Measurements from ENCODE around the gene CPAMD8. TPM values are rescaled to one million over a fixed set of nuclear protein-coding genes. Genes with fewer than 3 reads are reported as not detected.

CPAMD8 gene
- total RNA-seq, 1 donor from 2014 or later: 51.8 TPM

DNA sequence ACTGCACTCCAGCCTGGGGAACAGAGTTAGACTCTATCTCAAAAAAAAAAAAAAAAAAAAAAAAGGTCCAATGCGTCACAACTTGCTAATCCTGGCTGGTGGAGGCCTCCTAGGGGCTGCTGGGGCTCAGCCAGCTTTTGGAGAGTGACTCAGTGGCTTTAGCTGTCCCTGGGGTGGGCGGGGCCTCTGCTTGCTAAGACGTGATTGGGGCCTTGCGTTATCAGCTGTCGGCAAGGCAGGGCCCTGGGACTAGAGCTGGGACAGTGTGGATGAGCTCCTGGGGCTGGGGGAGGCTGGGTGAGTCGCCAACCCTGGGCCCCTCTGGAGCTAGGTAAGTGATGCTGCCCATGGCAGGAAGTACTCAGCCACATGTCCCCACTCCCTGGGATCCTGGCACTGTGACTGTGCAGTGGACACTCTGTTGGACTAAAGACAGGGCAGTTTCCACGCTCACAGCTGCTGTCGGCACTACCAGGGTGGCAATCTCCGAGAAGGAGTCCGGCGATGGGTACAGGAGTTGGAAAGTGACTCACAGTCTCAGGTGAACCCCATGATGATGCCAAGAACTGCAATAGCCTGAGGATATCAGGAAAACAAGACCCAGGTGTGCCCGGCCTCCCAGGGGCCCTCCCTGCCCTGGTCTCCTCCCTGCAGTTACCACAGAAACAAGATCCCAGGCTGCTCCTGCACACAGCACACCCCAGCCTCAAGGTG lies 105.6 kb downstream of the CPAMD8 start:
- no peak for DNase-seq (ENCODE audit: low spot score)

DNA sequence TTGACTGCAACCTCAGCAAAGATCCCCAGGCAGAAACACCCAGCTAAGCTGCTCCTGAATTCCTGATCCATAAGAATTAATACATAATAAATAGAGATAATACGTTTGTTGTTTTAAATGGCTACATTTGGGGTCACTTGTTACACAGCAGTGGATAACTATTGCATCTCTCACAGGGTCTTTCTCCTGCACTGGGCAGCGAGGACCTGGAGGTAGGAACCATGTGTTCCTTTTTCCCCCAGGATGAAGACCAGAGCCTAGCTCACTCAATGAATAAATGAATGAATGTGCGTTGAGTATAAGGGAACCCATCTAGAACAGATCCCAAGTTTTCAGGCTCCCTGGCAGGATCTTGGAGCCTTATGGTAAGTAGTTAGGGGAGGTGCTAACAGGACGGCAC lies 107.1 kb downstream of the CPAMD8 start:
- DNase-seq (ENCODE audit: low spot score): no peak

DNA sequence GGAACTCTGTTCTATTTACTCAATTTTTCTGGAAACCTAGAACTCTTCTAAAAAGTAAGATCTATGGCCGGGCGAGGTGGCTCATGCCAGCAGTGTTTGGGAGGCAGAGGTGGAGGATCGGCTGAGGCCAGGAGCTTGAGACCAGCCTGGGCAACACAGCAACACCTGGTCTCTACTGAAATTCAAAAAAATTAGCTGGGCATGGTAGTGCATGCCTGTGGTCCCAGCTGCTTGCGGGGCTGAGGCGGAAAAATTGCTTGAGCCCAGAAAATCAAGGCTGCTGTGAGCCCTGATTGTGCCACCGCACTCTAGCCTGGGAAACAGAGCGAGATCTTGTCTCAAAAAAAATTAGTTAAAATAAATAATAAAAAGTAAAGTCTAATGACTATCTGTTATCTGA lies 109.2 kb downstream of the CPAMD8 start:
- DNase-seq (ENCODE audit: low spot score): no peak

DNA sequence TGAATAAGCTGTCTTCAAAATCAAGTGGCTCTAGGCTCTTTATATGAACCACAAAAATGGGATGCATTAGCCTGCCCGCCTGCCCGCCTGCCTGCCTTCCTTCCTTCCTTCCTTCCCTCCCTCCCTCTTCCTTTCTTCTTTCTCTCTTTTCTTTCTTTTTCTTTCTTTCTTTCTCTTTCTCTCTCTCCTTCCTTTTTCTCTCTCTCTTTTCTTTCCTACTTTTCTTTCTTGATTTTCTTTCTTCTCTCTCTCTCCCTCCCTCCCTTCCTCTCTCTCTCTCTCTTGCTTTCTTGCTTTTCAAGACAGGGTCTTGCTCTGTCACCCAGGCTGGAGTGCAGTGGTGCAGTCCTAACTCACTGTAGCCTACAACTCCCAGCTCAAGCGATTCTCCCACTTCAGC lies 110.9 kb downstream of the CPAMD8 start:
- no peak for DNase-seq (ENCODE audit: low spot score)

DNA sequence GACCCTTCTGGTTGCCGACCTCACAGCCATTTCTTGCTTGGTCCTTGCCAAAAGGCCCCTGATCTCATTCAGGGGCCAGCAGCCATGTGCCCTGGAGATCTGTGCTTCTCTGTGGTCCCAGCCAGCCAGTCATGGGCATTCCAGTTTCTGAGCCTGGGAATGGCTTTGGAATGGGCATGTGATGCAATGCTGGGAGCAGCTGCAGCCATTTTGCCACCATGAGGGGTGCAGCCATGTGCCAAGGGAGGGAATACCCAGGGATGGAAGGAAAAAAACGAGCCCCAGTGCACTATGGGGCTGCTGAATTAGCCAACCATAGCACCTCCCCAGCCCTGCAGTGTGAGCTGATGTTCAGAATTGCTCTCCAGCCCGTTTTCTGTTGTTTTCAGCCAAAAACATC lies 111.5 kb downstream of the CPAMD8 start:
- no peak for DNase-seq (ENCODE audit: low spot score)

DNA sequence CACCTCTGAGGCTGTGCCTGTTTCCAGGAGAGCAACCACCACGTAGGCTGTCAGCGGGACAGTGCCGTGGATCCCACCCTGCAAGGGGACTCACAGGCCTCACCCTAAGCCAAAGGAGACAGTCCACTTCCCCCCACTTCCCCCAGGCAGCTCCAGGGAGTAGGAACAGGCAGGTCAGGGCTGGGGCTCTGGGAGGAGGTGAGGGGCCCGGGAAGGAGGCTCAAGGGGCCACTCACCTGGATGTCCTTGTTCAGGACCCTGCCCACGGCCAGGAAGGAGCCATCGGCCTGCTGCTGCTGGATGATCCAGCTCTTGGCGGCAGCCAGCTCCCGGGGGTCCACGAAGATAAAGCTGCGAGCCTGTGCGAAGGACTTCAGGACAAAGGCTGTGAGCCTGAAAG lies 112.2 kb downstream of the CPAMD8 start:
- no peak for DNase-seq (ENCODE audit: low spot score)

DNA sequence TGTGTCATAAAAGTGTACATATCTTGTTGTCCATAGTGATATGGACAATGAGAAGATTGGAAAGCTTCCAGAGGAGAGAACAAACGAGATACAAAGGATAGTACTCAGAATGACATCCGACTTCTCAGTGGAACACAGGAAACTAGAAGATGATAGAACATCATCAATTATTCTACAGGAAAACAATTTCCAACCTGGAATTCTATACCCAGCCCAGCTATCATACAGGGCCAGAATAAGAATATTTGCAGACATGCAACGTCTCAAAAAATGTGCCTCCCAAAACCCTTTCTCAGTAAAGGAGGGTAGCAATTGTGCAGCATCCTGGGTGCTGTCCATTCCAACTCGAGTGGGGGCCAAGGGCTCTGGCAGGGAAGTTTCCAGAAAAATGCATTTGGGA lies 113.8 kb downstream of the CPAMD8 start:
- DNase-seq (ENCODE audit: low spot score): no peak

DNA sequence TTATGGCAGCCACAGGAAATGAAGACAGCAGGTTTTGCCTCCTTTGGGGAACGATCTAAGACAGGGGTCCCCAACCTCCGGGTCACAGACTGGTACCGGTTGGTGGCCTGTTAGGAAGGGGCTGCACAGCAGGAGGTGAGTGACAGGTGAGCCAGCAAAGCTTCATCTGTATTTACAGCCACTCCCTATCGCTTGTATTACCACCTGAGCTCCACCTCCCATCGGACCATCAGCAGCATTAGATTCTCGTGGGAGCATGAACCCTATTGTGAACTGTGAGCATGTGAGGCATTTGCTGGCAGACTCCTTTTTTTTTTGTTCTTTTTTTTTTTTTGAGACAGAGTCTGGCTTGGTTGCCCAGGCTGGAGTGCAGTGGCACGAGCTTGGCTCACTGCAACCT lies 115.6 kb downstream of the CPAMD8 start:
- DNase-seq (ENCODE audit: low spot score): no peak

DNA sequence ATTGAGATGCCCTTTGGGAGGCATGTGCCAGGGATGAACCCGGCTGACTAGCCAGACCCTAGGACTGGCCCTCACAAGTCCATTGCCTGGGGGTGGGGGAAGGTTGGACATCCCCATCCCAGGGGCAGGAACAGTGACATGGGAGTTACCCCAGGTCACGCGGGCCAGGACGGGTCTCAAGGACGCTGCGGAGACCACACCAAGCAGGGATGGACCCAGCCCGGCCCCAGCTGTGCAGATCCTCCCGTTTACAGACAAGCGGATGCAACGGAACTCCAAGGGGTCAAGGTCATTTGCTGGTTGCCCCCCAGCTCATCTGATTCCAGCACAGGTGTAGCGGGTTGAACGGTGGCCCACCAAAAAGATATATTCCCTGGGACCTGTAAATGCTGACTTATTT lies 117.9 kb downstream of the CPAMD8 start:
- no peak for DNase-seq (ENCODE audit: low spot score)

DNA sequence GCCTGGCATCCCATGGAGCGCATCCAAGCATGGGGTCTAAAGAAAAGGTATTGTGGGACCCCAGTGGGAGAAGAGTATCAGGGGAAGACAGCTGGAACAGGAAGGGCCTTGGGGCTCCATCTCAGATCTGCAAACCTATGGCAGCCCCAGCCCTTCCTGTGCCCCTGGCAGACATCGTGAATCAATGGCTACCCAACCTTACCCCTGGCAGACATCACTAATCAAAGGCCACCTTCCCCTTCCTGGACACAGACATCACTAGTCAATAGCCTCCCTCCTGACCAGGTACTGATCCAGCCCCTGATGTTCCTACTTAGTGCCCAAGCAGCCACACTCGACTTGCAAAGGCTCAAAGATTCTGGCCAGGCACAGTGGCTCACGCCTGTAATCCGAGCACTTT lies 122.0 kb downstream of the CPAMD8 start:
- no peak for DNase-seq (ENCODE audit: low spot score)

DNA sequence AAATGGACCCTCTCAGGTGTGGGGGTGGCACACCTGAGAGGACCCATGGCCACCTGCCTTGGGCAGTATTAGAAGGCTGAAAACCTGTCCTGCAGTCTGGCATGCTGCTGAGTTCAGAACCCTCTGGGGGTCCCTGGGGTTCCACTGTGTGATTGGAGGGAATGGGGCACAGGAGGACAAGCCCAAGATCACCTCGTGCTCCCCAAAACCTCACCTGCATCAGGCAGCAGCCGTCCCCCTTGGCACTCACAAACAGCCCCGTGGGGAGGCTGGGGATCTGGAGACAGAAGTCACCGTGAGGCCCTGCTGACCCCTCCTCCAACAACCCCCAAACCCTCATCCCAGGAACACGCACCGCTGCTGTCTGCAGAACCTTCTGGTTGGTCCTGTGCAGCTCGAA lies 123.3 kb downstream of the CPAMD8 start:
- no peak for DNase-seq (ENCODE audit: low spot score)

DNA sequence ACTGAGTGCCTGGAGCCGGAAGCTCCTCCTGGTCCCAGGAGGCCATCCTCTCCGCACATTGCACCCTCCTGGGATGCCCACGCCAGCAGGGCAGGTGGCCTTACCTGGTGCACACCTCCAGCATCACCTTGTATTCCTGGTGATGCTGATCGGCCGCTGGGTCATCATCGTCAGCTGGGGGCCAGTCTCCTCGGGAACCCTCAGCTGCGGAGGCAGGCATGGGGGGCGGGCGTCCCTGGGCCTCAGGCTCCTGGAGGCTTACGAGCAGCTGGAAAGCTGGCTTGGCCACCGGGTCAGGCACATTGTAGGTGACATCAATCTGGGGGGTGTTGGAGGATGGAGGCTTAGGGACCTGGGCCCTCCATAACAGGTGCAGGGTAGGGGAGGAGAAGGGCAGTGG lies 124.1 kb downstream of the CPAMD8 start:
- DNase-seq (ENCODE audit: low spot score): no peak

DNA sequence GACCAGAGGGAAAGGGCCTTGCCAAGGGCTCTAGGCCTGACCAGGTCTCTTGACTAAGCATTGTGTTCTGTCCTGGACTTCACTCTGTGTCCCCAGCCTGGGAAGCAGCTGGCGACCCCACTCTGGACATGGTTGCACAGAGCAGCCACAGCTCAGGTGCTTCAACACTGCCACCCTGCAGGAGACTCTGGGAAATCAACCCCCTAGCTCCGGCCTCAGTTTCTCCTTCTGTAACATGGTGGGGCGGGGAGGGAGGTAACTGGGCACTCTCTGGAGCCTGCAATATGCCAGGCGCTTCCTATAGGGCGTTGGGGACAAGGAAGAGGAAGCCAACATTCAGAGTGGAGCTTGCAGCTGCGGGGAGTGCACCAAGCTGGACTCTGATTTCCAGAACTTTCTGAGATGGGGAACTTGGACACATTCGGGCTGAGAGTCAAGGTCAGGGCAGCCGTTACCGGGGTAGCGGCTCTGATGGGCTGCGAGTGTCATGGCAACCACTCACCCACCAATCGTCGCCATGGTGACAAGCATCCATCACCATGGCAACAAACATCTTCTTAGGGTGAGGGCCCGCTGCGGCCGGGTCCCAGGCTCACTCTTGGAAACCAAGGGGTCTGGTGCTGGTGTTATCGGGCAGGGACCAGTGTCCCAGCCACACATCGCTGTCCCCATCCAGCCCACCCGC lies 125.0 kb downstream of the CPAMD8 start:
- no peak for DNase-seq (ENCODE audit: low spot score)

DNA sequence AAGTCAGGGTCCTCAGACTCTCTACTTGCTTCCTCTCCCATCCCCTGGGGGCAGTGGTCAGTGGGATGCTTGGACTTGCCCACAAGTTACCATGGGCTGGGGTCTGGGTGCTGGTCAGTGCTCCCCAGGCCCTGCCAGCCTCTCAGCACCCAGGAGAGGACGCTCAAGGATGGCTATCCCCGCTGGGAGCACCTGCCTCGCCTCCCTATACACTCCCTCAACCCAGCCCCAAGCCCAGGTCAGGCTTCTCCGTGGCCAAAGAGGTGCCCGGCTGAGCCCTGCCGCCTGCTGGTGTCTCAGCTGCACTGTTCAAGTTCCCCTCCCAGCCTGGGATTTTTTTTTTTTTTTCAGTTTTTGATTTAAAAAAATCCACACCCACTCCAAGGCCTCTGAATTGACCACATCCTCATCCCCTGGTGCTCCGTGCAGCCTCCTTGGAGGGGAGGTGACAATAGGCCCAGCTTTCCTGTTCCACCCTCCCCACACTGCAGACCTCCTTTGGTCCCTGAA lies 127.0 kb downstream of the CPAMD8 start:
- no peak for DNase-seq (ENCODE audit: low spot score)

DNA sequence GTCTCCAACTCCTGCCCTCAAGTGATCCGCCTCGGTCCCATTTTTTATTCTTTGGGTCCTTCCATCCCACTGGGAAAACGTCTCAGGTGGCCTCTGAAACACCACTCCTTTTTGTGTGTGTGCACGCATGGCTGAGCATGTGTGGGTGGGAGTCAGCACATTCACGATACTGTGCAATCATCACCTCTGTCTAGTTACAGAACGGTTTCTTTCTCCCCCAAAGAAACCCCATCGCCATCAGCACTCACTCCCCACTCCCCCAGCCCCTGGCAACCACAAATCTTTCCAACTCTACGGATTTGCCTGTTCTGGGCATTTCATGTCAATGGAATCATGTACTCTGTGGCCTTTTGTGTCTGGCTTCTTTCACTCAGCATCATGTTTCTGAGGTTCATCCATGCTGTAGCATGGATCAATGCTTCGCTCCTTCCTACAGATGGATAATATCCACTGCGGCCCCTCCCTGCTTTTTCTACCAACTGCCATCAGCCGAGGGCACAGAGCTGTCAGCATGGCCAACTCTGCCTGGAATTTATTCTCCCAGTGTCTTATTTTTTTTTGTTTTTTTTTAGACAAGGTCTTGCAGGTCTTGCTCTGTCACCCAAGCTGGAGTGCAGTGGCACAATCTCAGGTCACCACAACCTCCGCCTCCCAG lies 128.1 kb downstream of the CPAMD8 start:
- DNase-seq (ENCODE audit: low spot score): no peak

DNA sequence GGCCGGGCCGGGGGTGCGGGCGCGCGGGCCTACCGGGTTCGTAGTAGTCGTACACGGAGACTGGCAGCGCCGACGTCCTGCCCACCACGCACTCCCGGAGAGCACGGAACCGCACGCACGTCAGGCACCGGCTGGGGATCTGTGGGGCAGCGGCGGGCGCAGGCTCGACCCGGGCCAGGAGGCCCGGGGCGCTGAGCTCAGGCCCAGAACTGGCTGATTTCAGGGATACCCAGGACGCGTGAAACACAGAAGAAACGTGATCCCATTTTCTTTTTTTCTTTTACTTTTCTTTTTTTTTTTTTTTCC lies 128.8 kb downstream of the CPAMD8 start:
- DNase-seq (ENCODE audit: low spot score): no peak

DNA sequence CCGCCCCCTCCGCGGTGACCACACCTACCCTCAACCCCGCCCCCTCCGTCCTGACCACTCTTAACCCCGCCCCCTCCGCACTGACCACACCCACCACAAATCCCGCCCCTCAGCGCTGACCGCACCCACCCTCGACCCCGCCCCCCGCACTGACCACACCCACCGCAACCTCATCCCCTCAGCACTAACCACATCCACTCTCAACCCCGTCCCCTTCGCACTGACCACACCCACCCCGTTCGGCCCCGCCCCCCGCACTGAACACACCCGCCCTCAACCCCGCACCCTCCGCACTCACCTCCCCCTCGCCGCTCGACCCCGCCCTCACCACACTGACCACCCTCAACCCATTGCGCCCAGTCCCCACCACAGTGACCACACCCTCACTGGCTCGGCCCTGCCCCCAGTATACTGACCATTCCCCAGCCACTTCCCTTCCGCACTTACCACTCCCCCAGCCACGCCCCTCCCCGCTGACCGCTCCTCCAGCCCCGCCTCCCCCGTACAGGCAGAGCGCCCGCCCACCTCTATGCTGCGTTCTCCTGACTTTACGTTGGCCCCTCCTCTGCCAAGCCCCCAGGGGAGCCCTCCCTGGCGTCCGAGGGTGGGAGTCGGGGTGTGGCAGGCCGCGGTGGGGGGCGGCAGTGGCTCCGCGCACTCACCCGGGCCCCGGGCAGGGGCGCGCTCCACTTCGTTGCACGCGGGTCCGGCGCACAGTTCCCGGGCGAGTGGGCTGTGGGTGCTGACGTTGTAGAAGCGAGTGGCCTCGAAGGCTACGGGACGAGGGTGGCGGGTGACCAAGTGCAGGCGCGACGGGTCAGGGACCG lies 129.4 kb downstream of the CPAMD8 start:
- peak; percentile 98 for DNase-seq (ENCODE audit: low spot score)

DNA sequence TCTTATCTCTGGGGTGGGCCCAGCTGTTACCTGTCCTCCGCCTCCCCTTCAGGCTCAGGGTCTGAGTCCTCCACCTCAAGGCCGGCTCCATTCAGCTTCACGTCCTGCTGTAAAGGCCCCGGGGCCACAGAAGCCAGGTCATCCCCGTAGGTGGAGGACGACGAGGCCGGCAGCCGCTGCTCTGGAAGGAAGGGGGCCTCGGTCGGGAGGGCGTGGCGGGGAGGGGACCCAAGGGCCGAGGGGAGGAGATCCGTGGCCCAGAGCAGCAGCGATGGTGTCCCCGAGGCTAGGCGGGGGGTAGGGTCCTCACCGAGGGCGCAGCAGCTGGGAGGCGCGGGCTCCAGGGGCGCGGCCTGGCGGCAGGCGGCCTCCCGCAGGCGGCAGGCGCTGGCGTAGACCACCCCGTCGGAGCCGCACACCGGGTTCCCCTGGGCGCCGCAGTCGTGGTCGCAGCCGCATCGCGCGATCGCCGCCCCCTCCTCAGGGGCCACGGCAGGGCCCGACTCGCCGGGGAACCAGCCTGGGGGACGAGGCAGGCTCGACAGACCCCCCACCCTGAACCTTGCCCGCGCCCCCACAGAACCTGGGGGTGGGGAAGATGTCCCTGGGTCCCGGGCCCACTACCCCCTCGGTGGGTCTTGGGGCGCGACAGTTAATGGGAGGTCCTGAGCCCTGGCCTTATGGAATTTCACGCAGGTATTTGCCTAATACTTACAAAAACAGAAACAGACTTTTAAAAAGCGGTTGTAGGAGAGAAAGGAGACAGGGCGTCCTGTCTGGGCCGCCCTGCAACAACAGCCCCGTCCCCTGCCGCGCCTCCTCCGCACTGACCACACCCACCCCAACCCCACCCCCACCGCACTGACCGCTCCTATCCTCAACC lies 130.2 kb downstream of the CPAMD8 start:
- DNase-seq (ENCODE audit: low spot score): no peak

DNA sequence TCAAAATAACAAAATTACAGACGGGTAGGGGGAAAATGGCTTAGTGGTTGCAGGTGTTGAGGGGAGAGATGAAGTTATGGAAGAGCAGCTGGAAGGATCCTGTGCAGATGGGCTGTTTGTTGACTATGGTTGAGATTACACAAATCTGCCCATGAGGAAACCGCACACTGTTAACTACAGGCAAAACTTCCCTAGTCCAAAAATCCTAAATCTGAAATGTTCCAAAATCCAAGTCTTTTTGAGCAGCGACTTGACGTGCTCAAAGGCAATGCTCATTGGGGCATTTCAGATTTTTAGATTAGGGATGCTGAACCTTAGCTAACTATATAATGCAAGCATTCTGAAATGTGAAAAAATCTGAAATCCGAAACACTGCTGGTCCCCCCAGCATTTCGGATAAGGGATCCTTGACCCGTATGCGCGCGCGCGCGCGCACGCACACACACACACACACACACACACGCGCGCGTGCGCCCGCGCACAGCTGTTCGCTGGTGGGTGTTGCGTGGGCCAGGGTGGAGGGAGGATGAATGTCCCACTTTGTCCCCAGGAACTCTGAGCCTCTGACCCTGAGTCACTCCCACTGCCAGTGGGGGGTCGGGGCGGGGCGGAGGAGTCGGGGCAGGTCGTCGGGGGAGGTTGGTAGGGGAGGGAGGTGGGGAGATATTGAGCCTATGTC lies 131.0 kb downstream of the CPAMD8 start:
- no peak for DNase-seq (ENCODE audit: low spot score)

DNA sequence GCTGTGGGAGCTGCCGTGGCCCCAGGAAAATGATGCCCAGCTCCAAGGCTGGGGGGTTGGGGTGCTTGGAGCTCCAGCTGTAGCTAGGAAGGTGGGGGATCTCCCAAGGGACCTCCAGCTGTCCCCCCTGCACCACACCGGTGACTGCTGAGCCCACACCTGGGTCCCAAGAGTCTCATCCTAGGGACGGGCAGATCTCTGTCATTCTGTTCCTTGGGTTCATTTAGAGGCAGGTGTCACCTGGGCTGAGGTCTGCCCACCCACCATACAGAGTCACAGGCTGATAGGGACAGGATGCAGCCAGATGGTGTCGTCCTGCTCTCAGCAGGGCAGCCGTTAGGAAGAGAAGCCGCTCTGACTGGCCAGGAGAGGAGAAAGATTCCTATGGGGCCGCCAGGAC lies 132.5 kb downstream of the CPAMD8 start:
- no peak for DNase-seq (ENCODE audit: low spot score)

DNA sequence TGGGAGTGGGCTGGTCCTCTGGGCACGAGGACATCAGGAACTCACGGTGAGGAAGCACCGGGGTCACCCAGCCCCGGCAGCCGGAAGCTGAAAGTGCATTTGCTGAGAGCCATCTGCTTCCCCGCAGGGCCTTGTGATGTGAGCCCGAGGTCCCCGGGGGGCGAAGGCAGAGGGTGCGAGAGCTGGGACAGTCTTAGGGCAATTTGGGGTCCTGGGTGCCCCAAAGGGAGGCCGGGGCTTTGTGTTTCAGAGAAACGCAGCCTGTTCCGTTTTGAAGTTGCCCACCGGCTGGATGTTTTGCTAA lies 133.0 kb downstream of the CPAMD8 start:
- no peak for DNase-seq (ENCODE audit: low spot score)

Data from ureter (tissue), 1 donor.